ENCODE results near the gene CENPU. TPM values are rescaled to one million over a fixed set of nuclear protein-coding genes. Genes with fewer than 3 reads are reported as not detected.

Gene CENPU
- total and polyA plus RNA-seq, 2 of the 13 experiments (the other 11 are each of a cell fraction or from before 2014, with no cell fraction given) = 11.7 to 35.8 TPM

GRCh38 chr4:184675821-184676492, 57.9 kb downstream of the CENPU start:
- H3K4me1 ChIP-seq (ENCODE audit: insufficient read depth, low read length) = no peaks in the 10 kb centered on the region
- BruUV-seq (replicated peaks) = no TSS peak
- no peak for DNase-seq (ENCODE audit: low spot score)
- H4K20me1 ChIP-seq (ENCODE audit: insufficient read depth, low read length) = no peaks in the 10 kb centered on the region; the same call in 1 of the 2 replicates
- ChIA-PET CTCF (ENCODE audit: low intra/inter-chr PET ratio, low total read pairs) (no interaction called here), POLR2A (no interaction called here)
- H2AFZ ChIP-seq (ENCODE audit: low read length) = no peak overlapping the region
- peaks cover 6 to 21% of the 10 kb centered on the region in 2 experiments; a peak in 4 of 5 replicates for H3K36me3 ChIP-seq (replicated peaks in 1 of 2; ENCODE audit: control insufficient read depth in 1 of 2, insufficient read depth in 2 of 2, low read length in 2 of 2)
- no peak overlapping the region for H3K27ac ChIP-seq (ENCODE audit: extremely low read length, insufficient read depth, low read length)
- intact Hi-C loops (cut with micrococcal nuclease; ENCODE audit: unreplicated experiment) = no loop called here
- H3K4me2 ChIP-seq (ENCODE audit: low read depth, low read length) = no peak overlapping the region
- H3K27me3 ChIP-seq (ENCODE audit: control insufficient read depth in 1 of 2, insufficient read depth in 2 of 2, low read length in 2 of 2) = no peaks in the 10 kb centered on the region
- H3K79me2 ChIP-seq (ENCODE audit: insufficient read depth, low read length) = no peaks in the 10 kb centered on the region
- no peak for ATAC-seq
- H3K9ac ChIP-seq (ENCODE audit: insufficient read depth, low read depth, low read length) = no peak overlapping the region
- FAIRE-seq = no peak
- no peaks in the 10 kb centered on the region for H3K9me3 ChIP-seq (ENCODE audit: low read length)
- in situ Hi-C loops (cut with HindIII; ENCODE audit: extremely low pct_ligation_motif_present, low pct_unique_long_range_greater_than_20kb) = no loop called here
- 90% methylated on average over 3 of the region's 3 CpGs for WGBS (ENCODE audit: low lambda C conversion rate)
- TF ChIP-seq ZNF235 (CRISPR knock-in tag; IDR thresholded peaks at IDR 0.05; ENCODE audit: borderline replicate concordance) (no peak), HNRNPK (IDR thresholded peaks at IDR 0.05; ENCODE audit: low read depth, low read length, poor library complexity, severe bottlenecking) (peak; percentile 33), PCBP2 (optimal IDR thresholded peaks at IDR 0.05; ENCODE audit: low read depth, low read length, poor library complexity, severe bottlenecking) (peak; percentile 65), EP300 (IDR thresholded peaks at IDR 0.05; ENCODE audit: low read depth in 2 of 2, low read length in 2 of 2) (no peak), EP300 (CRISPR knock-in tag; IDR thresholded peaks at IDR 0.05; ENCODE audit: borderline replicate concordance) (no peak), ZNF44 (CRISPR knock-in tag; IDR thresholded peaks at IDR 0.05) (no peak), SIX1 (CRISPR knock-in tag; IDR thresholded peaks at IDR 0.05; ENCODE audit: borderline replicate concordance) (no peak), ZNF782 (CRISPR knock-in tag; IDR thresholded peaks at IDR 0.05; ENCODE audit: borderline replicate concordance) (no peak), ZNF335 (CRISPR knock-in tag; IDR thresholded peaks at IDR 0.05) (no peak), MAFF (IDR thresholded peaks at IDR 0.05; ENCODE audit: low read depth, low read length) (no peak), ZNF644 (CRISPR knock-in tag; IDR thresholded peaks at IDR 0.05; ENCODE audit: low read depth) (no peak), FLYWCH1 (CRISPR knock-in tag; IDR thresholded peaks at IDR 0.05) (no peak), GATA4 (IDR thresholded peaks at IDR 0.05; ENCODE audit: borderline replicate concordance, low read depth) (no peak), GPN1 (CRISPR knock-in tag; IDR thresholded peaks at IDR 0.05; ENCODE audit: borderline replicate concordance) (no peak), ZNF83 (CRISPR knock-in tag; IDR thresholded peaks at IDR 0.05; ENCODE audit: borderline replicate concordance) (no peak), ZNF572 (CRISPR knock-in tag; IDR thresholded peaks at IDR 0.05) (no peak)
- TF ChIP-seq, protein P1, sequence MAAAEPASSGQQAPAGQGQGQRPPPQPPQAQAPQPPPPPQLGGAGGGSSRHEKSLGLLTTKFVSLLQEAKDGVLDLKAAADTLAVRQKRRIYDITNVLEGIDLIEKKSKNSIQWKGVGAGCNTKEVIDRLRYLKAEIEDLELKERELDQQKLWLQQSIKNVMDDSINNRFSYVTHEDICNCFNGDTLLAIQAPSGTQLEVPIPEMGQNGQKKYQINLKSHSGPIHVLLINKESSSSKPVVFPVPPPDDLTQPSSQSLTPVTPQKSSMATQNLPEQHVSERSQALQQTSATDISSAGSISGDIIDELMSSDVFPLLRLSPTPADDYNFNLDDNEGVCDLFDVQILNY (CRISPR knock-in tag; conservative IDR thresholded peaks at IDR 0.05) = no peak
- no peak overlapping the region for H3K4me3 ChIP-seq (replicated peaks in 1 of 3; ENCODE audit: insufficient read depth in 1 of 3, low read depth in 2 of 3, low read length in 3 of 3)
